Loucy (cell line): ENCODE results near the gene PYGL.
A peak's percentile ranks its signal among the peaks of the same experiment; 100 is the strongest.

Source experiments
- H2AFZ ChIP-seq: fragments of 200-600 bp; sonication (generic); 2 replicates; pipeline ENCODE4 v1.6.0; 2016; ENCODE audit warnings: antibody characterized with exemption, mild to moderate bottlenecking, low read length, moderate library complexity
- H3F3A ChIP-seq: fragments of 200-600 bp; 2 replicates; pipeline ENCODE4 v1.6.0; 2016; ENCODE audit warnings: antibody characterized with exemption, low read depth, mild to moderate bottlenecking
- H3K27me3 ChIP-seq: fragments of 200-600 bp; sonication (generic); 2 replicates; pipeline ENCODE4 v1.6.1; 2014; ENCODE audit warnings: low read length, mild to moderate bottlenecking; ENCODE audit not compliant: insufficient read depth, poor library complexity, severe bottlenecking
- H3K36me3 ChIP-seq: fragments of 200-600 bp; sonication (generic); 2 replicates; pipeline ENCODE4 v1.6.1; 2016; ENCODE audit warnings: low read length; ENCODE audit not compliant: insufficient read depth
- H3K4me1 ChIP-seq: fragments of 200-600 bp; sonication (generic); 2 replicates; pipeline ENCODE4 v1.5.1; 2014; ENCODE audit warnings: low read length, mild to moderate bottlenecking; ENCODE audit not compliant: insufficient read depth, poor library complexity, severe bottlenecking
- H3K4me2 ChIP-seq: fragments of 200-600 bp; sonication (generic); 2 replicates; pipeline ENCODE4 v1.6.0; 2014; ENCODE audit warnings: antibody characterized with exemption, low read length, low read depth, mild to moderate bottlenecking; ENCODE audit not compliant: poor library complexity, severe bottlenecking
- H3K4me3 ChIP-seq: fragments of 200-600 bp; sonication (generic); 2 replicates; pipeline ENCODE4 v1.5.1; 2014; ENCODE audit warnings: low read length, mild to moderate bottlenecking, mixed read lengths; ENCODE audit not compliant: poor library complexity, severe bottlenecking
- H3K79me2 ChIP-seq: fragments of 200-600 bp; sonication (generic); 2 replicates; pipeline ENCODE4 v1.6.1; 2014; ENCODE audit warnings: low read length; ENCODE audit not compliant: insufficient read depth
- H3K9ac ChIP-seq: fragments of 200-600 bp; sonication (generic); 2 replicates; pipeline ENCODE4 v1.6.0; 2014; ENCODE audit warnings: mild to moderate bottlenecking, low read depth, low read length, moderate library complexity; ENCODE audit not compliant: poor library complexity, severe bottlenecking
- H3K9me2 ChIP-seq: fragments of 200-600 bp; sonication (generic); replicated peaks from 2 replicates; pipeline ENCODE4 v1.6.1; 2016; ENCODE audit warnings: low read depth, low read length, mixed read lengths
- H3K9me3 ChIP-seq: fragments of 200-600 bp; sonication (generic); 2 replicates; pipeline ENCODE4 v1.6.1; 2014; ENCODE audit warnings: mild to moderate bottlenecking, antibody characterized with exemption, low read length, low read depth; ENCODE audit not compliant: insufficient read depth
- H4K20me1 ChIP-seq: fragments of 200-600 bp; sonication (generic); 2 replicates; pipeline ENCODE4 v1.6.0; 2014; ENCODE audit warnings: antibody characterized with exemption, low read length, mild to moderate bottlenecking; ENCODE audit not compliant: insufficient read depth, poor library complexity, severe bottlenecking
- EZH2phosphoT487 ChIP-seq: fragments of 200-600 bp; IDR thresholded peaks from 2 replicates; pipeline ENCODE4 v1.6.1; 2018; ENCODE audit warnings: antibody characterized with exemption, mild to moderate bottlenecking, moderate library complexity, borderline replicate concordance
- TF ChIP-seq, protein P1 (sequence below): fragments of 200-600 bp; sonication (generic); conservative IDR thresholded peaks from 2 replicates; pipeline ENCODE4 v1.5.1; 2014; ENCODE audit warnings: mild to moderate bottlenecking, antibody characterized with exemption, low read length

PYGL gene

GRCh38 chr14:50936882-50937281, 7.4 kb downstream of the PYGL start:
- Histone ChIP-seq H3K4me1 (peaks cover 39% of the 10 kb centered on the region), H4K20me1 (no peaks in the 10 kb centered on the region), H2AFZ (no peak overlapping the region), H3K9me2 (no peaks in the 10 kb centered on the region), H3K79me2 (no peaks in the 10 kb centered on the region; the same call in 1 of the 2 replicates), H3K9me3 (no peaks in the 10 kb centered on the region), H3K4me3 (no peak overlapping the region), H3K9ac (no peak overlapping the region), H3K4me2 (peak overlapping the region; percentile 27), H3F3A (no peaks in the 10 kb centered on the region), H3K27me3 (no peaks in the 10 kb centered on the region), H3K36me3 (no peaks in the 10 kb centered on the region; the same call in 1 of the 2 replicates)
- TF ChIP-seq EZH2phosphoT487 = no peak
- TF ChIP-seq, protein P1, sequence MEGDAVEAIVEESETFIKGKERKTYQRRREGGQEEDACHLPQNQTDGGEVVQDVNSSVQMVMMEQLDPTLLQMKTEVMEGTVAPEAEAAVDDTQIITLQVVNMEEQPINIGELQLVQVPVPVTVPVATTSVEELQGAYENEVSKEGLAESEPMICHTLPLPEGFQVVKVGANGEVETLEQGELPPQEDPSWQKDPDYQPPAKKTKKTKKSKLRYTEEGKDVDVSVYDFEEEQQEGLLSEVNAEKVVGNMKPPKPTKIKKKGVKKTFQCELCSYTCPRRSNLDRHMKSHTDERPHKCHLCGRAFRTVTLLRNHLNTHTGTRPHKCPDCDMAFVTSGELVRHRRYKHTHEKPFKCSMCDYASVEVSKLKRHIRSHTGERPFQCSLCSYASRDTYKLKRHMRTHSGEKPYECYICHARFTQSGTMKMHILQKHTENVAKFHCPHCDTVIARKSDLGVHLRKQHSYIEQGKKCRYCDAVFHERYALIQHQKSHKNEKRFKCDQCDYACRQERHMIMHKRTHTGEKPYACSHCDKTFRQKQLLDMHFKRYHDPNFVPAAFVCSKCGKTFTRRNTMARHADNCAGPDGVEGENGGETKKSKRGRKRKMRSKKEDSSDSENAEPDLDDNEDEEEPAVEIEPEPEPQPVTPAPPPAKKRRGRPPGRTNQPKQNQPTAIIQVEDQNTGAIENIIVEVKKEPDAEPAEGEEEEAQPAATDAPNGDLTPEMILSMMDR = no peak

- H3K79me2 ChIP-seq = no peaks in the 10 kb centered on the region; the same call in 1 of the 2 replicates
- H3K9me2 ChIP-seq = no peaks in the 10 kb centered on the region
- peaks cover 35% of the 10 kb centered on the region for H3K4me1 ChIP-seq
- H3K9ac ChIP-seq = peak overlapping the region; percentile 10
- H3K9me3 ChIP-seq = no peaks in the 10 kb centered on the region
- H3K36me3 ChIP-seq = peaks cover 4% of the 10 kb centered on the region; the same call in 1 of the 2 replicates
- H2AFZ ChIP-seq = no peak overlapping the region
- no peak for TF ChIP-seq EZH2phosphoT487
- TF ChIP-seq, protein P1 = no peak
- no peaks in the 10 kb centered on the region for H4K20me1 ChIP-seq
- no peaks in the 10 kb centered on the region for H3F3A ChIP-seq
- no peak overlapping the region for H3K4me3 ChIP-seq
- no peaks in the 10 kb centered on the region for H3K27me3 ChIP-seq
- H3K4me2 ChIP-seq = no peak overlapping the region
Measured at GRCh38 chr14:50936016-50936340, 8.3 kb downstream of the PYGL start.

GRCh38 chr14:50935126-50936015, 8.9 kb downstream of the PYGL start:
- H3K9me3 ChIP-seq = no peaks in the 10 kb centered on the region
- no peak overlapping the region for H3K4me3 ChIP-seq
- peak overlapping the region; percentile 10 for H3K9ac ChIP-seq
- TF ChIP-seq EZH2phosphoT487 = no peak
- TF ChIP-seq, protein P1 = no peak
- H2AFZ ChIP-seq = no peak overlapping the region
- no peaks in the 10 kb centered on the region for H3K27me3 ChIP-seq
- peaks cover 4% of the 10 kb centered on the region; the same call in 1 of the 2 replicates for H3K36me3 ChIP-seq
- H3K9me2 ChIP-seq = no peaks in the 10 kb centered on the region
- H3K79me2 ChIP-seq = no peaks in the 10 kb centered on the region; the same call in 1 of the 2 replicates
- no peaks in the 10 kb centered on the region for H4K20me1 ChIP-seq
- no peak overlapping the region for H3K4me2 ChIP-seq
- no peaks in the 10 kb centered on the region for H3F3A ChIP-seq
- peaks cover 32% of the 10 kb centered on the region for H3K4me1 ChIP-seq
